ENCODE data around the gene NPEPL1.
"Not testable (repeated sequence)": the region's sequence is repeated elsewhere in the genome, so short reads cannot be mapped to it uniquely, and the experiment has no call there.

The NPEPL1 gene

GRCh38 chr20:58647796-58648501 is 44.7 kb upstream of the NPEPL1 start:
- H3K36me3 Mint-ChIP-seq (ENCODE audit: low read depth), result no peaks in the 10 kb centered on the region
- H3K27ac Mint-ChIP-seq, result peak overlapping the region in 2 of 3 experiments; percentile 51 to 90
- no peaks in the 10 kb centered on the region for H3K9me3 Mint-ChIP-seq
- H3K4me3 Mint-ChIP-seq, result peak overlapping the region in 1 of 3 experiments; percentile 64
- TF ChIP-seq CTCF (IDR thresholded peaks at IDR 0.05; ENCODE audit: unreplicated experiment in 3 of 3), result no peak
- peaks cover 45% of the 10 kb centered on the region for H3K4me1 Mint-ChIP-seq
- H3K27me3 Mint-ChIP-seq (ENCODE audit: low read depth), result no peaks in the 10 kb centered on the region

GRCh38 chr20:58648502-58648825 is 44.1 kb upstream of the NPEPL1 start:
- Mint-ChIP-seq H3K4me3 (peak overlapping the region; percentile 79 to 83 (median 83)), H3K4me1 (peaks cover 47% of the 10 kb centered on the region), H3K27ac (peak overlapping the region; percentile 74 to 92 (median 90))
- H3K27me3 Mint-ChIP-seq (ENCODE audit: low read depth); H3K36me3 Mint-ChIP-seq (ENCODE audit: low read depth); H3K9me3 Mint-ChIP-seq: not testable (repeated sequence)

GRCh38 chr20:58649288-58650180 is 43.1 kb upstream of the NPEPL1 start:
- no peaks in the 10 kb centered on the region for H3K36me3 Mint-ChIP-seq (ENCODE audit: low read depth)
- no peaks in the 10 kb centered on the region for H3K9me3 Mint-ChIP-seq
- peak overlapping the region; percentile 79 to 83 (median 83) for H3K4me3 Mint-ChIP-seq
- no peak for TF ChIP-seq CTCF (IDR thresholded peaks at IDR 0.05; ENCODE audit: unreplicated experiment in 3 of 3)
- H3K4me1 Mint-ChIP-seq, result peaks cover 44% of the 10 kb centered on the region
- no peaks in the 10 kb centered on the region for H3K27me3 Mint-ChIP-seq (ENCODE audit: low read depth)
- H3K27ac Mint-ChIP-seq, result peak overlapping the region; percentile 74 to 92 (median 90)

- H3K4me1 Mint-ChIP-seq, result peaks cover 41% of the 10 kb centered on the region
- H3K36me3 Mint-ChIP-seq (ENCODE audit: low read depth), result no peaks in the 10 kb centered on the region
- peak overlapping the region; percentile 98 to 100 (median 99) for H3K4me3 Mint-ChIP-seq
- no peaks in the 10 kb centered on the region for H3K27me3 Mint-ChIP-seq (ENCODE audit: low read depth)
- peak overlapping the region; percentile 95 to 99 (median 99) for H3K27ac Mint-ChIP-seq
- H3K9me3 Mint-ChIP-seq, result no peaks in the 10 kb centered on the region
- TF ChIP-seq CTCF (IDR thresholded peaks at IDR 0.05; ENCODE audit: unreplicated experiment in 3 of 3), result no peak
Observed at GRCh38 chr20:58650181-58650775, 42.3 kb upstream of the NPEPL1 start.

- Mint-ChIP-seq H3K27me3 (ENCODE audit: low read depth) (no peaks in the 10 kb centered on the region), H3K9me3 (no peaks in the 10 kb centered on the region), H3K36me3 (ENCODE audit: low read depth) (no peaks in the 10 kb centered on the region), H3K27ac (peak within 1 kb of the TSS; percentile 95 to 99 (median 99)), H3K4me3 (peak within 1 kb of the TSS; percentile 98 to 100 (median 99)), H3K4me1 (peaks cover 41% of the 10 kb centered on the region)
- peak; percentile 67 to 71 (median 70) for TF ChIP-seq CTCF (IDR thresholded peaks at IDR 0.05; ENCODE audit: unreplicated experiment in 3 of 3)
Observed at GRCh38 chr20:58650776-58651558, 41.6 kb upstream of the NPEPL1 start, which contains the start of gene STX16. Gene STX16 (plus strand): TSS chr20:58651283. CDS start chr20:58652007, 724 bp downstream.
